ENCODE data around the gene RPL35A.
A peak's percentile ranks its signal among the peaks of the same experiment; 100 is the strongest.

The RPL35A gene

DNA sequence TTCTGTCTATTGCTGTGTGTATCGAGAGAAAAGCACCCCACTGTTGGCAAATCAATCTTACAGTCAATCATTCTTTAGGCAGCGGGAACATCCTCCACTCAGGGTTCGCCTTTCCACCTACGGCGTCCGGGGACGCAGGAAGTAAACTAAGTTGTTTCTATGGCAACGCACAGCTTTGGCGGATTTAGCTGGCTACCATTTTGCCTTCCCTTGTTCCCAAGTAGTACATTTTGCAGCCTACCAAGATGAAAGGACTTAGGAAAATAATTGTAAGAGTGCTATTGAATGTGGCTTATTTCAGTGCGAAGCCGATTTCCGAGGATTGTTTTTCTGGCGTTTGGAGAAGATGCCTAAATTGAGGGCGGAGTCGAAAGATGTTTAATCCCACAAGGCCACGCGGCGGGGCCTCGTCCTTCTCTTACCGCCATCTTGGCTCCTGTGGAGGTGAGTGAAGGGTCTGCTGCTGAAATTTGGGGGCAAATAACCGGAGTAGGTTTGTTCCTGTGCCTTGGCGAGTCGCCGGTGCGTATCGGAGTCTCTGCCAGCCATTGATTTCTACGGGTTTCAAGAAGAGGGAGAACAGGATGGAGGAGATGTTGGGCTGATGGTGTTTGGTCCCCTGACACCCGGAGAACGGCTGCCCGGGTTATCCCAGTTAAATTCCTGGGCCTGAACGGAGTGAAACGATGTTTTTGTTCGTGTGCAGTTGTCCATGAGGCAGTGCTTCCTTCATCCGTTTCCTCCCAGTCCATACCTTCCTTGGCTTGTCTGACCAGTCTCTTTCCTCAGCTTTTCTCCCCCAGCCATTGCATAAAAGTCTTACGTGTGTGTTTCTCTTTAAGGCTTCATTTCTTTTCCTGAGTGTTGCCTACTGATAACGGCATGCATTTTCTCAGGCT, at the start of gene RPL35A:
RPL35A (plus strand) TSS at position 413 of the 899 bp plus-strand sequence. CDS start 778 bp downstream, outside the sequence.
- Histone ChIP-seq H3K9me2 (replicated peaks; ENCODE audit: control insufficient read depth, low read length) (no peaks in the 10 kb centered on the region), H3F3A (ENCODE audit: control insufficient read depth, insufficient read depth) (peaks cover 41% of the 10 kb centered on the region), H3K9me3 (ENCODE audit: control insufficient read depth, insufficient read depth, low read length) (no peaks in the 10 kb centered on the region), H3K4me3 (ENCODE audit: low read length) (peak within 1 kb of the TSS; percentile 94), H3K4me1 (ENCODE audit: control insufficient read depth, low read length) (peaks cover 36% of the 10 kb centered on the region), H3K27me3 (ENCODE audit: control insufficient read depth, low read length) (no peaks in the 10 kb centered on the region; the same call in 1 of the 2 replicates), H3K36me3 (ENCODE audit: control insufficient read depth, low read length) (peaks cover 50% of the 10 kb centered on the region), H3K79me2 (ENCODE audit: control insufficient read depth, low read length) (peaks cover 49% of the 10 kb centered on the region), H3K27ac (ENCODE audit: low read depth, low read length) (peak within 1 kb of the TSS; percentile 67), H4K20me1 (ENCODE audit: control insufficient read depth, insufficient read depth, low read depth, low read length) (peaks cover 6% of the 10 kb centered on the region; the same call in 1 of the 2 replicates), H3K4me2 (ENCODE audit: low read length) (peak within 1 kb of the TSS; percentile 89)
- TF ChIP-seq, protein P1, sequence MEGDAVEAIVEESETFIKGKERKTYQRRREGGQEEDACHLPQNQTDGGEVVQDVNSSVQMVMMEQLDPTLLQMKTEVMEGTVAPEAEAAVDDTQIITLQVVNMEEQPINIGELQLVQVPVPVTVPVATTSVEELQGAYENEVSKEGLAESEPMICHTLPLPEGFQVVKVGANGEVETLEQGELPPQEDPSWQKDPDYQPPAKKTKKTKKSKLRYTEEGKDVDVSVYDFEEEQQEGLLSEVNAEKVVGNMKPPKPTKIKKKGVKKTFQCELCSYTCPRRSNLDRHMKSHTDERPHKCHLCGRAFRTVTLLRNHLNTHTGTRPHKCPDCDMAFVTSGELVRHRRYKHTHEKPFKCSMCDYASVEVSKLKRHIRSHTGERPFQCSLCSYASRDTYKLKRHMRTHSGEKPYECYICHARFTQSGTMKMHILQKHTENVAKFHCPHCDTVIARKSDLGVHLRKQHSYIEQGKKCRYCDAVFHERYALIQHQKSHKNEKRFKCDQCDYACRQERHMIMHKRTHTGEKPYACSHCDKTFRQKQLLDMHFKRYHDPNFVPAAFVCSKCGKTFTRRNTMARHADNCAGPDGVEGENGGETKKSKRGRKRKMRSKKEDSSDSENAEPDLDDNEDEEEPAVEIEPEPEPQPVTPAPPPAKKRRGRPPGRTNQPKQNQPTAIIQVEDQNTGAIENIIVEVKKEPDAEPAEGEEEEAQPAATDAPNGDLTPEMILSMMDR (IDR thresholded peaks at IDR 0.05; ENCODE audit: low read depth, low read length, poor library complexity, severe bottlenecking) = no peak

DNA sequence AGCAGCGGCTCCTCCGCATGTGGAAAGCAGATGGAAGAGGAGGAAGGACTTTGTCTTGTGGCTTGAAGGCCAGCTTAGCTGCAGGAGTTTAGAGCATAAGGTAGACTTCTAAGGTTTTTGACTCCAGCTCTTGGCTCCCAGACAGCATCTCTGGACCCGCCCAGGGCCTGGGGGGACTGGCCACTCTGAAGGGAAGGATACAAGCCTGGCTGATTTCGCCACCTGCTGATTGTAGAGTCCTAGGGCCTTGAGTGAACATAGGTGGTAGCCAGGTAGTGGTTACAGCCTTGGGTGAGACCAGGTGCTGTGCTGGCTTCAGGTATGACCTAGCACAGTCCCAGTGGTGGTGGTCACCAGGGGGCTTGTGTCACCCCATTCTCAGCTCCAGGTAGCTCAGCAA, 48.4 kb upstream of the RPL35A start:
- Histone ChIP-seq H3K4me1 (ENCODE audit: control insufficient read depth, low read length) (no peaks in the 10 kb centered on the region; the same call in 1 of the 2 replicates), H3K36me3 (ENCODE audit: control insufficient read depth, low read length) (no peaks in the 10 kb centered on the region), H3K9me2 (replicated peaks; ENCODE audit: control insufficient read depth, low read length) (no peaks in the 10 kb centered on the region), H3K27me3 (ENCODE audit: control insufficient read depth, low read length) (no peaks in the 10 kb centered on the region), H3K9me3 (ENCODE audit: control insufficient read depth, insufficient read depth, low read length) (no peaks in the 10 kb centered on the region), H4K20me1 (ENCODE audit: control insufficient read depth, insufficient read depth, low read depth, low read length) (no peaks in the 10 kb centered on the region), H3K4me2 (ENCODE audit: low read length) (no peak overlapping the region), H3K79me2 (ENCODE audit: control insufficient read depth, low read length) (no peaks in the 10 kb centered on the region; the same call in 1 of the 2 replicates), H3K4me3 (ENCODE audit: low read length) (no peak overlapping the region), H3K27ac (ENCODE audit: low read depth, low read length) (no peak overlapping the region), H3F3A (ENCODE audit: control insufficient read depth, insufficient read depth) (no peaks in the 10 kb centered on the region)
- TF ChIP-seq, protein P1 (IDR thresholded peaks at IDR 0.05; ENCODE audit: low read depth, low read length, poor library complexity, severe bottlenecking) = no peak
- TF ChIP-seq EZH2phosphoT487 (IDR thresholded peaks at IDR 0.05; ENCODE audit: borderline replicate concordance, low read length) = no peak

DNA sequence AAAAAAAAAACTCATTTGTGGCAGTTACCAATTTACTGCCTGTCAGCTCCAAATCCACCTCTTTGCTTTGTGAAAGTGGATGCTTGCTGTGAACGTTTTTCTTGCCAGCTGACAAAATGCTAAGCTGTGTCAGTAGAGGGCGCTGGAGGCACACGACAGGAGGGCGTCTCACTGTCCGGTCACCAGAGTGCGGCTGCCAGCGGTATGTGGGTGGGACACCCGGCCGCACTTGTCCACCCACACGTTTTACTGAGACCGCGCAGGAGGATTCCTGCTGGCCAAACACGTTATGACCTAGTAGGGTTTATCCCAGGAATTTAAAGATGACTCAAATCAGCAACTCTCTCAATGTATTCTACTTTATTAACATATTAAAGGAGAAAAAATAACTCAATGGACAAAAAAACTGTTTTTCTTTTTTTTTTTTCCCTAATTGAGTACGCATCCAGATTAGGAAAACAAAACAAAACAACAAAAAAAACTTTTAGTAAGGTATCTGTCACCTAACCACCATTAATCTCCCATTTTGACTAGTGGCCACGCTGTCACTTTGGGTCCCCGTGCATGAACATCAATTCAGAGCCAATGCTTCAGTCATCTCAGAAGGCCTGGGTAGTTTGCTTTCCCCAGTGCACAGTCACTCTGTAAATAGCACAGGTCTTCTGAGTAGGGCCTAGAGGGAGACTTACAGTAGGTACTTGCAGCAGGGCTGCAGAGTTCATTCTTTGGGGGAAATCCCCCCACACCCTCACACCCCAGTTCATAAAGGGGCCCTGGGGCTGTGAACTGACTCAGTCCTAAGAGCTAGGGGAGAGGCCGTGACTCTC, 43.8 kb upstream of the RPL35A start:
- no peak overlapping the region for H3K4me3 ChIP-seq (ENCODE audit: low read length)
- H3K36me3 ChIP-seq (ENCODE audit: control insufficient read depth, low read length) = no peaks in the 10 kb centered on the region
- H3K9me2 ChIP-seq (replicated peaks; ENCODE audit: control insufficient read depth, low read length) = no peaks in the 10 kb centered on the region
- H3K27me3 ChIP-seq (ENCODE audit: control insufficient read depth, low read length) = no peaks in the 10 kb centered on the region
- TF ChIP-seq, protein P1 (IDR thresholded peaks at IDR 0.05; ENCODE audit: low read depth, low read length, poor library complexity, severe bottlenecking) = peak; percentile 91
- no peak for TF ChIP-seq EZH2phosphoT487 (IDR thresholded peaks at IDR 0.05; ENCODE audit: borderline replicate concordance, low read length)
- H3K27ac ChIP-seq (ENCODE audit: low read depth, low read length) = no peak overlapping the region
- no peaks in the 10 kb centered on the region; the same call in 1 of the 2 replicates for H3K4me1 ChIP-seq (ENCODE audit: control insufficient read depth, low read length)
- H4K20me1 ChIP-seq (ENCODE audit: control insufficient read depth, insufficient read depth, low read depth, low read length) = no peaks in the 10 kb centered on the region
- H3K79me2 ChIP-seq (ENCODE audit: control insufficient read depth, low read length) = peaks cover 4% of the 10 kb centered on the region
- no peaks in the 10 kb centered on the region for H3K9me3 ChIP-seq (ENCODE audit: control insufficient read depth, insufficient read depth, low read length)
- no peaks in the 10 kb centered on the region for H3F3A ChIP-seq (ENCODE audit: control insufficient read depth, insufficient read depth)
- no peak overlapping the region for H3K4me2 ChIP-seq (ENCODE audit: low read length)

Data from DOHH2 (cell line).